Gastrocnemius medialis (tissue), 4 donors: ENCODE results near the gene LDLRAD4. TPM values are rescaled to one million over a fixed set of nuclear protein-coding genes. Genes with fewer than 3 reads are reported as not detected.

Experiments used
- ATAC-seq, 2 donors: fragments of 150-250 bp; one replicate each; pipeline ENCODE4 v1.9.1; 2016
- DNase-seq, 2 donors: peaks; one replicate each; pipeline ENCODE4 v3.0.0-alpha.2; 2019
- H3K27ac ChIP-seq, 4 donors: fragments of 200-600 bp; sonication (generic); 1 replicate in 1 of 4; 2 replicates in 3 of 4; pipeline ENCODE4 v1.5.1; 2016 to 2018; ENCODE audit warnings: mild to moderate bottlenecking in 2 of 4, moderate library complexity in 1 of 4
- H3K27me3 ChIP-seq, 3 donors: fragments of 200-600 bp; sonication (generic) in 2 of 3; 1 replicate in 1 of 3; 2 replicates in 2 of 3; pipeline versions ENCODE4 v1.5.1 to v1.6.0; 2016 to 2019; ENCODE audit warnings: mild to moderate bottlenecking in 1 of 3, moderate library complexity in 1 of 3
- H3K36me3 ChIP-seq, 2 donors: fragments of 200-600 bp; sonication (generic) in 1 of 2; one replicate each; pipeline ENCODE4 v1.5.1; 2017 to 2018
- H3K4me1 ChIP-seq, 2 donors: fragments of 200-600 bp; sonication (generic) in 1 of 2; one replicate each; pipeline ENCODE4 v1.5.1; 2016 to 2017; ENCODE audit warnings: mild to moderate bottlenecking in 2 of 2
- H3K4me3 ChIP-seq, 4 donors: fragments of 200-600 bp; sonication (generic) in 3 of 4; 1 replicate in 1 of 4; 2 replicates in 3 of 4; pipeline ENCODE4 v1.5.1; 2016 to 2019; ENCODE audit warnings: mild to moderate bottlenecking in 2 of 4
- H3K9me3 ChIP-seq, 3 donors: fragments of 200-600 bp; sonication (generic) in 2 of 3; 1 replicate in 1 of 3; 2 replicates in 2 of 3; pipeline ENCODE4 v1.5.1; 2016 to 2019
- POLR2A ChIP-seq, 2 donors: fragments of 450-650 bp; IDR thresholded peaks; one replicate each; pipeline ENCODE4 v1.6.1; 2017; ENCODE audit warnings: antibody characterized with exemption in 2 of 2, mild to moderate bottlenecking in 2 of 2, moderate library complexity in 2 of 2
- in situ Hi-C, 4 donors: fragments of 200-750 bp; cut with MboI; loops; one replicate each; pipeline versions ENCODE4 v1.15.0 to v1.8.0; 2017; ENCODE audit warnings: low sequenced_read_pairs in 4 of 4
- intact Hi-C: fragments of 100-400 bp; cut with DNase I; formaldehyde crosslinking; loops from one replicate; pipeline ENCODE4 v1.15.1; 2023; ENCODE audit warnings: low total_unique reads
- total RNA-seq, 4 donors: library from RNA; depleted of rRNA; stranded (reverse); fragments of >200 nt; gene quantifications; one replicate each; pipeline versions ENCODE4 v1.1.0 to v1.2.3, GENCODE V29; 2016
- TF ChIP-seq, protein P1 (sequence below), 5 experiments: fragments of 450-650 bp in 3 of 5; fragments of 200-600 bp in 2 of 5; sonication (generic) in 2 of 5; IDR thresholded peaks in 4 of 5; conservative IDR thresholded peaks in 1 of 5; 1 replicate in 4 of 5; 2 replicates in 1 of 5; pipeline ENCODE4 v1.5.1; 2016 to 2019; ENCODE audit warnings: antibody characterized with exemption in 5 of 5, mild to moderate bottlenecking in 3 of 5, moderate library complexity in 3 of 5

LDLRAD4 gene
- total RNA-seq, 4 donors from 2014 or later = 3.9 to 11.1 (median 6.5) TPM

DNA sequence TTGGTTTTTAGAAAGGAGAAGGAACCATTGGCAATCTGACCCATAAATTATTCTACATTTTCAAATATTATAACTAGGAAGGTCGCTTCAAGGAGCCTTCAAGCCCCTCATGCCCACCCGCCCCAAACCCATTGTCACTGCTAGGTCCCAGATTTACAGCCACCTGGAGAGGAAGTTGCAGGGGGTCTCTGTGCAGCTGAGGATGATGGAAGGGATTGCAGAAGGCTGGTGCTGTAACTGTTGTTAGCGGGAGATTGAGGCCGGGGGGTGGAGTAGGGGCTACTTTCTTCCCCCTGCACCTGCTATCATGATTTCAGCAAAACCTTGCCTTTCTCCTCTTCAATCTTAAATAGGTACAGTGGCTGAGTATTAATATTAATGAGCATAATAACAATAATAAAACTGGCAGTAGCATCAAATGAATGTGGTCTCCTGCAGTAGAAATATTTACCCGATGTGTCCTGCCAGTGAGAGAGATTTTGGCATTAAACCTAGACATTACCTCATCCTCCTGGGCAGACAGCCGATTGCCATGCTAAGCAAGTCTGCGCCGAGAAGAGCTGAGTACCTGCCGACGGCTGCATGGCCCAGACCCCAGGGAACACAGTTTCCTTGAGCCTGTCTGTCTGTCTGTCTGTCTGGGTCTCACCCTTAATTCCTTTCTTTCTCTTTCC, 282.4 kb downstream of the LDLRAD4 start:
- Histone ChIP-seq H3K27me3 (no peaks in the 10 kb centered on the region), H3K4me1 (peaks cover 35 to 43% of the 10 kb centered on the region in 2 donors), H3K9me3 (no peaks in the 10 kb centered on the region), H3K36me3 (peaks cover 0 to 5% of the 10 kb centered on the region in 2 donors), H3K27ac (peak overlapping the region; percentile 85 to 96 (median 88)), H3K4me3 (peak overlapping the region; percentile 45 to 55 (median 52))
- intact Hi-C loops = loop anchor here (1.0 to 10.0 kb wide), 4 partner anchors 12 to 556 kb away; partner anchors contain the start of gene SEH1L
- peak; percentile 58 to 77 for DNase-seq
- in situ Hi-C loops = no loop called here
- ATAC-seq = peak; percentile 88 to 90
- TF ChIP-seq, protein P1, sequence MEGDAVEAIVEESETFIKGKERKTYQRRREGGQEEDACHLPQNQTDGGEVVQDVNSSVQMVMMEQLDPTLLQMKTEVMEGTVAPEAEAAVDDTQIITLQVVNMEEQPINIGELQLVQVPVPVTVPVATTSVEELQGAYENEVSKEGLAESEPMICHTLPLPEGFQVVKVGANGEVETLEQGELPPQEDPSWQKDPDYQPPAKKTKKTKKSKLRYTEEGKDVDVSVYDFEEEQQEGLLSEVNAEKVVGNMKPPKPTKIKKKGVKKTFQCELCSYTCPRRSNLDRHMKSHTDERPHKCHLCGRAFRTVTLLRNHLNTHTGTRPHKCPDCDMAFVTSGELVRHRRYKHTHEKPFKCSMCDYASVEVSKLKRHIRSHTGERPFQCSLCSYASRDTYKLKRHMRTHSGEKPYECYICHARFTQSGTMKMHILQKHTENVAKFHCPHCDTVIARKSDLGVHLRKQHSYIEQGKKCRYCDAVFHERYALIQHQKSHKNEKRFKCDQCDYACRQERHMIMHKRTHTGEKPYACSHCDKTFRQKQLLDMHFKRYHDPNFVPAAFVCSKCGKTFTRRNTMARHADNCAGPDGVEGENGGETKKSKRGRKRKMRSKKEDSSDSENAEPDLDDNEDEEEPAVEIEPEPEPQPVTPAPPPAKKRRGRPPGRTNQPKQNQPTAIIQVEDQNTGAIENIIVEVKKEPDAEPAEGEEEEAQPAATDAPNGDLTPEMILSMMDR (IDR thresholded peaks at IDR 0.05 in 4 of 5, conservative IDR thresholded peaks at IDR 0.05 in 1 of 5) = no peak
- no peak for TF ChIP-seq POLR2A (IDR thresholded peaks at IDR 0.05)

DNA sequence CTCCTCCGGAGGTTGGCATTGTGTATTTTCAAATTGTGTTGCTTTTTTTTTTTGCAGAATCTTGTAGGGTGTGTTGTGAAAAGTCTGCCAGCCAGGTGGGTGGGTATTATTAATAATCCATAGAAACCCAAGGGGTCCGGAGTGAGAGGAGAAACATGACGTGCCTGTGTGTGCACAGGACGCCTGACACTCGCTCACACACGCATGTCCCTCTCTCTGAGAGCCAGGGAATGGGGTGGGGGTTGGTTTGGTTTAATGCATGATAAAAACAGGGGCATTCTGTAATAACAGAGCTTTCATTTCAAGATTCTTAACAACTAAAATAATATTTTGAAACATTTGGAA, 283.0 kb downstream of the LDLRAD4 start:
- peak overlapping the region in 2 of 4 donors; percentile 18 to 55 for H3K4me3 ChIP-seq
- ATAC-seq (no peak), DNase-seq (no peak)
- H3K4me1 ChIP-seq = peaks cover 35 to 45% of the 10 kb centered on the region in 2 donors
- H3K9me3 ChIP-seq = no peaks in the 10 kb centered on the region
- TF ChIP-seq POLR2A (IDR thresholded peaks at IDR 0.05) = no peak
- TF ChIP-seq, protein P1 (IDR thresholded peaks at IDR 0.05 in 4 of 5, conservative IDR thresholded peaks at IDR 0.05 in 1 of 5) = no peak
- in situ Hi-C loops = no loop called here
- intact Hi-C loops = loop anchor here (5.0 to 10.0 kb wide), 2 partner anchors 111 to 557 kb away; partner anchors contain the start of gene SEH1L
- H3K27ac ChIP-seq = peak overlapping the region; percentile 85 to 96 (median 88)
- no peaks in the 10 kb centered on the region for H3K27me3 ChIP-seq
- H3K36me3 ChIP-seq = peaks cover 0 to 5% of the 10 kb centered on the region in 2 donors

DNA sequence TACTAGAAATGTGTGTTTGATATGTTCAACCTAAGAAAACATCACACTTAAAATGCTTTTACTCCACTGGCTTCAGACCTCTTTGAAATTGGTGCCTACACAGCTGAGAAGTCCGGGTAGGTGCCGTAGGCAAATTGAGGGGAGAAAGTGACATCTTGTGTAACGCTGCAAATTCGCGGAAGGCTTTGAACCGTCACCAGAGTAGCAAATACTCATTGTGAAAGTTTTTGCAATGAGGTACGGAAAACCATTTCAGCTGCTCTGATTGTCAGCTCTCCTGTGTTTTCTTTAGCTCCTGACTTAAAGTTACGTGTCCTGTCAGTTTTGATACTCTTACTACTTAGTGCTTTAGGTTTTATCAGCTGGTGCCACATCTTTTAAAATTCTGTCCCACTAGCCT, 283.3 kb downstream of the LDLRAD4 start:
- no peak for DNase-seq
- H3K4me3 ChIP-seq = peak overlapping the region in 2 of 4 donors; percentile 18 to 55
- peaks cover 35 to 48% of the 10 kb centered on the region in 2 donors for H3K4me1 ChIP-seq
- TF ChIP-seq, protein P1 (IDR thresholded peaks at IDR 0.05 in 4 of 5, conservative IDR thresholded peaks at IDR 0.05 in 1 of 5) = no peak
- TF ChIP-seq POLR2A (IDR thresholded peaks at IDR 0.05) = no peak
- H3K27ac ChIP-seq = peak overlapping the region; percentile 37 to 96 (median 86)
- H3K27me3 ChIP-seq = no peaks in the 10 kb centered on the region
- intact Hi-C loops (loop anchor here (5.0 to 10.0 kb wide), 2 partner anchors 110 to 557 kb away; partner anchors contain the start of gene SEH1L), in situ Hi-C loops (no loop called here)
- no peaks in the 10 kb centered on the region for H3K9me3 ChIP-seq
- peaks cover 0 to 5% of the 10 kb centered on the region in 2 donors for H3K36me3 ChIP-seq
- ATAC-seq = no peak

DNA sequence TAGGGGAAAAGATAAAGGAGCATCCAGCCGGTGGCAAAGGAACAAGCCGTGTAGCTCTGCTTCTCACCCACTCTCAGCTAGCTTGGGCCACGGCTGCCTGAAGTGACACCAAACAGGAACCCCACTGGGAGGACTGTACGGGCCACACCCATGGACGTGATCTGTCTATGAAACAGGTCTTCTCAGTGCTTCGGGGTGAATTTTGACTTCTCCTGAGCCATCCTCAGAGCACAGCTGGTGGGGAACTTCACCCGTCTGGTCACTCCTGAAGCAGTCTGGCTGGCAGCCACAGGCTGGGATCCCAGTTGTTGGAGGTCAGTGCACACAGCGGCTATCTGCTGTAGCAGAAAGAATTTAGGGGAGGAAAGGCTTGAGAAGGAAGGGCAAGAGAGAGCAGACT, 284.0 kb downstream of the LDLRAD4 start:
- Histone ChIP-seq H3K27me3 (no peaks in the 10 kb centered on the region), H3K9me3 (no peaks in the 10 kb centered on the region), H3K27ac (peak overlapping the region; percentile 37 to 96 (median 67)), H3K4me3 (peak overlapping the region in 1 of 4 donors; percentile 4), H3K36me3 (peaks cover 0 to 5% of the 10 kb centered on the region in 2 donors), H3K4me1 (peaks cover 35 to 49% of the 10 kb centered on the region in 2 donors)
- in situ Hi-C loops = no loop called here
- TF ChIP-seq POLR2A (IDR thresholded peaks at IDR 0.05) = no peak
- TF ChIP-seq, protein P1 (IDR thresholded peaks at IDR 0.05 in 4 of 5, conservative IDR thresholded peaks at IDR 0.05 in 1 of 5) = no peak
- intact Hi-C loops = loop anchor here (5.0 to 10.0 kb wide), 2 partner anchors 110 to 558 kb away; partner anchors contain the start of gene SEH1L
- ATAC-seq (no peak), DNase-seq (peak in 1 of 2 donors; percentile 49)
